ENCODE data around the gene RASL10B. TPM values are rescaled to one million over a fixed set of nuclear protein-coding genes. Genes with fewer than 3 reads are reported as not detected.

RASL10B gene
- total and polyA plus RNA-seq, 7 experiments from 2014 or later = 0.14 to 0.76 (median 0.37) TPM

DNA sequence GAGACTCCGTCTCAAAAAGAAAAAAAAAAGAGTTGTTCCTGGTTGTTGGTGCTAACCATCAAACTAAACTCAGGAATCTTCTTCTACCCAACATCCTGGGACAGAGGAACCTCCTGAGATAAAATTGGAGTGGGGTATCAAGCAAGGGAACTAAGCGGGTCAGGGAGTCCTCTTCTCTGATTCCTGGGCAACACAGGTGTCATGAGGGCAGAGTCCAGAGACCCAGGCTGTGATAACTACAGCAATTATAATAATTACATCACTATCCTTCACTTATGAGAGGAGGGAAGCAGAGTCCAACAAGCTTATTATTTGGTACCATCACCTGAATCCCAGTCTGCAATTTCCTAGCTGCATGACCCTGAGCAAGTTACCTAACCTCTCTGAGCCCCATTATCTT, 37.4 kb downstream of the RASL10B start:
- ChIA-PET POLR2A (interaction anchor here (0.9 to 1.1 kb wide), 2 partner anchors 39 to 41 kb away, joined by 3 to 4 read pairs; partner anchors contain the start of gene TAF15), CTCF (interaction anchor here (0.5 to 13.0 kb wide), 3 partner anchors 39 to 1593 kb away, joined by 3 to 222 read pairs (median 3); partner anchors contain the start of gene TAF15)
- no peak overlapping the region for H3K27ac ChIP-seq (ENCODE audit: low read depth, low read length)
- H3K9me3 Mint-ChIP-seq = no peaks in the 10 kb centered on the region
- DNase-seq (no peak), ATAC-seq (no peak)
- H3K4me3 ChIP-seq (ENCODE audit: low read length) = no peak overlapping the region
- H3K4me3 Mint-ChIP-seq = no peak overlapping the region
- intact Hi-C loops (cut with micrococcal nuclease) = no loop called here
- peaks cover 0 to 13% (median 10%) of the 10 kb centered on the region in 7 donors for H3K4me1 Mint-ChIP-seq
- H3K36me3 Mint-ChIP-seq = no peaks in the 10 kb centered on the region
- no peak overlapping the region for H3K27ac Mint-ChIP-seq
- H3K27me3 Mint-ChIP-seq = peaks cover 0 to 28% (median 0%) of the 10 kb centered on the region in 5 donors
- no peaks in the 10 kb centered on the region for H3K27me3 ChIP-seq (ENCODE audit: control insufficient read depth in 2 of 2, insufficient read depth in 2 of 2, low read length in 2 of 2)
- H3K4me1 ChIP-seq (ENCODE audit: control insufficient read depth in 2 of 2, insufficient read depth in 2 of 2, low read length in 2 of 2) = peaks cover 0 to 9% of the 10 kb centered on the region in 2 donors
- H3K9me3 ChIP-seq (ENCODE audit: control insufficient read depth in 2 of 3, low read length in 3 of 3) = no peaks in the 10 kb centered on the region
- no peaks in the 10 kb centered on the region for H3K36me3 ChIP-seq (ENCODE audit: control insufficient read depth in 2 of 3, insufficient read depth in 3 of 3, low read length in 3 of 3)

DNA sequence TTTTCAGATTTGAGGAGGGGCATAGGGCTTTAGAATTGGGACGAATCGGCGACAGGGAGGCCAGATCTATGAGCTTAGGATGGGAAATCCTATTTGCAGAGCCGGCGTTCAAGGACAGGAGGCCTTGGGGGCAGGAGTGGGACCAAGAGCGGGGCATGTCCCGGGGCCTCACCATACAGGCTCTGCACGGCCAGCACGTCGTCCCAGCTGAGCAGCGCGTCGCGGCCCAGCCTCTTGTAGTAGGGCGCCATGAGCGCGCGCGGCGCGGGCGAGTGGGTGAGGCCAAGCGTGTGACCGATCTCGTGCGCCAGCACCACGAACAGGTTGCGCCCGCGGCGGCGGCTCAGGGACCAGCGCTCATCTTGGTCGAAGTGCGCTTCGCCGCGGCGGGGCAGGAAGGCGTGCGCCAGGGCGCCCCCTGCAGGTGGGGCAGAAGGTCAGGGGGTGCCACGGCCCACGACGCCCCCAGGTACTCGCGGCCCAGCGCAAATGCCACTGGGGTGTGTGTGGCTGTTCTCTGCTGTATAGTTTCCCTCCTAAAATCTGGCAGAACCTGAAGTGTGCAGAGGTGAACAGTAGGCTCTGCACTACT, 38.6 kb downstream of the RASL10B start:
- H3K36me3 ChIP-seq (ENCODE audit: control insufficient read depth in 2 of 3, insufficient read depth in 3 of 3, low read length in 3 of 3) = no peaks in the 10 kb centered on the region
- no peaks in the 10 kb centered on the region for H3K27me3 ChIP-seq (ENCODE audit: control insufficient read depth in 2 of 2, insufficient read depth in 2 of 2, low read length in 2 of 2)
- POLR2A ChIA-PET = interaction anchor here (0.9 kb wide), 1 partner anchor 30 kb away, joined by 3 read pairs; no protein-coding TSS in a partner anchor
- H3K4me3 Mint-ChIP-seq = no peak overlapping the region
- H3K36me3 Mint-ChIP-seq = no peaks in the 10 kb centered on the region
- peaks cover 0 to 3% of the 10 kb centered on the region in 2 donors for H3K4me1 ChIP-seq (ENCODE audit: control insufficient read depth in 2 of 2, insufficient read depth in 2 of 2, low read length in 2 of 2)
- H3K27ac Mint-ChIP-seq = peak overlapping the region in 1 of 9 donors; percentile 41
- H3K4me3 ChIP-seq (ENCODE audit: low read length) = no peak overlapping the region
- peaks cover 0 to 8% (median 4%) of the 10 kb centered on the region in 7 donors for H3K4me1 Mint-ChIP-seq
- H3K27ac ChIP-seq (ENCODE audit: low read depth, low read length) = no peak overlapping the region
- peaks cover 0 to 28% (median 0%) of the 10 kb centered on the region in 5 donors for H3K27me3 Mint-ChIP-seq
- intact Hi-C loops (cut with micrococcal nuclease) = no loop called here
- DNase-seq = no peak
- CTCF ChIA-PET = interaction anchor here (0.7 to 13.0 kb wide), 2 partner anchors 38 to 81 kb away, joined by 3 to 222 read pairs; partner anchors contain the start of gene TAF15
- H3K9me3 ChIP-seq (ENCODE audit: control insufficient read depth in 2 of 3, low read length in 3 of 3) = no peaks in the 10 kb centered on the region
- no peaks in the 10 kb centered on the region for H3K9me3 Mint-ChIP-seq
- ATAC-seq = no peak

DNA sequence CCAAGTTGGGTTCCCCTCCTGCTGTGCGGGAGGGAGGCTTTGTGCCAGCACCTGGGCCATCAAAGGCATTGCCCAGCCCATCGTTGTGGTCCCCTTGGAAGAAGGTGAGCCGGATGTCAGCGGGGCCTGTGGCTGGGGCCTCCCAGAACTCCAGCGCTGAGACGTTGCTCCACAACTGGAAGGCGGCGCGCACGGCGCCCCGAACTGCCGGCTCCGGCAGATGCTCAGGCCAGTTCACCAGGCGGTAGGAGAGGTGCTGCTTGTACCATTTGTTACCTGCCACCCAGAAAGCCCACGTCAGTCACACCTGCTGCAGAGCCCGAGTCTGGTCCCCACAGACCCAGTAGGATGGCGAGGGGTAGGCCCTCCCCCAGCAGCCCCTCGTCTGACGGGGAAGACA, 41.7 kb downstream of the RASL10B start:
- peaks cover 0 to 24% (median 0%) of the 10 kb centered on the region in 5 donors for H3K27me3 Mint-ChIP-seq
- CTCF ChIA-PET = no interaction called here
- no peak overlapping the region for H3K27ac Mint-ChIP-seq

DNA sequence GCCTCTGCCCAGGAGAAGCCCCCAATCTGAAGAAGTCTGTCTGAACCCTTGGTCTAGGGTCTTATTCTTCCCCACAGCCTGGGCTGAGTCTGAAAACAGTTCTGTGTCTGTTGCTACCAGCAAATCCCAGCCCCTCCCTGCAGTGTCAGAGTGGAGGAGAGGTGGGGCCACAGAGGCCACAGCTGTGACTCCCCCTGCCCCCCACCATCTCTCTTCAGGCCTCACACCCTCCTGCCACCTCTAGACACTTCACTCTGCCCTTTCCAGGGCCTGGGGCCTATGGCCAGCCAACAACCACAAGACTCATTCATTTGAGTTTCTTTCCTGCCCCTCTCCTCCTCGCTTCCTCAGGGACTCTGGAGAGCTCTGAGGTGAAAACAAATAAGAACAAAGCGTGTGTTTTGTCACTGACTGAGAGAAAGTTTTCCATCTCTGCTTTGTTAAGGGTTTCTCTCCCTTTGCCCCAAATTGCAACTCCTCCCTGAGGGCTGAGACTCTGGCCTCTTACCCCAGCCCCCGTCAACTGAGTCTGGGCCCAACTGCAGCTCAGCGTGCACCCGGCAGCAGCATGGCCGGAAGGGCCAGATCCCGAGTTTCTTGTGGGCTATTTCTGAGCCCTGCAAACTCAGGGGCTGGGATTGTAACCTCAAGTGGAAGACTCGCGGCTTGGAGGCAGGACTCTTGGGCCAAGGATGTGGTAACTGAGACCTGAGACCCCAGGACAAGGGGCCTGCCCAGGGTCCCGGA, 42.4 kb downstream of the RASL10B start:
- peaks cover 0 to 7% (median 0%) of the 10 kb centered on the region in 5 donors for H3K36me3 Mint-ChIP-seq
- no peak overlapping the region for H3K27ac ChIP-seq (ENCODE audit: low read depth, low read length)
- no peak overlapping the region for H3K4me3 ChIP-seq (ENCODE audit: low read length)
- no peaks in the 10 kb centered on the region for H3K36me3 ChIP-seq (ENCODE audit: control insufficient read depth in 2 of 3, insufficient read depth in 3 of 3, low read length in 3 of 3)
- CTCF ChIA-PET = no interaction called here
- H3K9me3 ChIP-seq (ENCODE audit: control insufficient read depth in 2 of 3, low read length in 3 of 3) = no peaks in the 10 kb centered on the region
- peaks cover 0 to 27% (median 0%) of the 10 kb centered on the region in 5 donors for H3K27me3 Mint-ChIP-seq
- no peak for DNase-seq
- H3K4me1 Mint-ChIP-seq = peaks cover 0 to 5% (median 3%) of the 10 kb centered on the region in 7 donors
- intact Hi-C loops (cut with micrococcal nuclease) = no loop called here
- H3K4me3 Mint-ChIP-seq = no peak overlapping the region
- POLR2A ChIA-PET = no interaction called here
- no peaks in the 10 kb centered on the region for H3K4me1 ChIP-seq (ENCODE audit: control insufficient read depth in 2 of 2, insufficient read depth in 2 of 2, low read length in 2 of 2)
- peak overlapping the region in 5 of 9 donors; percentile 1 to 82 (median 39) for H3K27ac Mint-ChIP-seq
- no peak for ATAC-seq
- H3K27me3 ChIP-seq (ENCODE audit: control insufficient read depth in 2 of 2, insufficient read depth in 2 of 2, low read length in 2 of 2) = no peaks in the 10 kb centered on the region
- H3K9me3 Mint-ChIP-seq = no peaks in the 10 kb centered on the region

More for the DNA sequence above, 41.7 kb downstream of the RASL10B start:
- Histone ChIP-seq H3K4me1 (ENCODE audit: control insufficient read depth in 2 of 2, insufficient read depth in 2 of 2, low read length in 2 of 2) (no peaks in the 10 kb centered on the region), H3K9me3 (ENCODE audit: control insufficient read depth in 2 of 3, low read length in 3 of 3) (no peaks in the 10 kb centered on the region), H3K4me3 (ENCODE audit: low read length) (no peak overlapping the region), H3K27ac (ENCODE audit: low read depth, low read length) (no peak overlapping the region), H3K36me3 (ENCODE audit: control insufficient read depth in 2 of 3, insufficient read depth in 3 of 3, low read length in 3 of 3) (no peaks in the 10 kb centered on the region), H3K27me3 (ENCODE audit: control insufficient read depth in 2 of 2, insufficient read depth in 2 of 2, low read length in 2 of 2) (no peaks in the 10 kb centered on the region)
- POLR2A ChIA-PET = no interaction called here
- Mint-ChIP-seq H3K36me3 (peaks cover 0 to 7% (median 0%) of the 10 kb centered on the region in 5 donors), H3K9me3 (no peaks in the 10 kb centered on the region), H3K4me3 (no peak overlapping the region), H3K4me1 (peaks cover 0 to 5% (median 3%) of the 10 kb centered on the region in 7 donors)
- DNase-seq (no peak), ATAC-seq (no peak)
- intact Hi-C loops (cut with micrococcal nuclease) = no loop called here

DNA sequence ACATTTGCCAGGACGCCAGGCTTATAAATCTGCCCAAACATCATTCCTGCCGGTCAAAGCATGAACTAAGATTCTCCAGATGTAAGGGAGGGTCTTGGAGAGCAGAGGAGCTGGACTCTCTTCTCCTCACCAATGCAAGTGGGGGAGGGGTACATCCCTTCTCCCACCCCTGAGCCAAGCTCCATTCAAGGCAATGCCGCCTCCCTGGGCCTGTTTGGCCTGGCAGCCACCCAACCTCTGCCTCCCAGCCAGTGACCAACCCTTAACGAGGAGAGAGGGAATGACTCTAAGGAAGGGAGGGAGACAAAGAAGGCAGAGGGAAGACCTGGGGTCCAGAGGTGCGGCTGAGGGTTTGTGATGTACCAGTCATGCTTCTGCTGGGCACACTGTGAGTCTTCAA, 43.1 kb downstream of the RASL10B start:
- ATAC-seq (no peak), DNase-seq (no peak)
- Histone ChIP-seq H3K27ac (ENCODE audit: low read depth, low read length) (no peak overlapping the region), H3K4me3 (ENCODE audit: low read length) (no peak overlapping the region), H3K36me3 (ENCODE audit: control insufficient read depth in 2 of 3, insufficient read depth in 3 of 3, low read length in 3 of 3) (no peaks in the 10 kb centered on the region), H3K9me3 (ENCODE audit: control insufficient read depth in 2 of 3, low read length in 3 of 3) (no peaks in the 10 kb centered on the region), H3K27me3 (ENCODE audit: control insufficient read depth in 2 of 2, insufficient read depth in 2 of 2, low read length in 2 of 2) (no peaks in the 10 kb centered on the region), H3K4me1 (ENCODE audit: control insufficient read depth in 2 of 2, insufficient read depth in 2 of 2, low read length in 2 of 2) (no peaks in the 10 kb centered on the region)
- ChIA-PET CTCF (no interaction called here), POLR2A (interaction anchor here (2.7 kb wide), 1 partner anchor 34 kb away, joined by 6 read pairs; the partner anchor contains the start of gene TAF15)
- Mint-ChIP-seq H3K4me3 (no peak overlapping the region), H3K36me3 (peaks cover 0 to 7% (median 0%) of the 10 kb centered on the region in 5 donors), H3K4me1 (peaks cover 0 to 5% (median 3%) of the 10 kb centered on the region in 7 donors), H3K9me3 (no peaks in the 10 kb centered on the region), H3K27me3 (peaks cover 0 to 30% (median 0%) of the 10 kb centered on the region in 5 donors), H3K27ac (peak overlapping the region in 1 of 9 donors; percentile 67)
- intact Hi-C loops (cut with micrococcal nuclease) = no loop called here

DNA sequence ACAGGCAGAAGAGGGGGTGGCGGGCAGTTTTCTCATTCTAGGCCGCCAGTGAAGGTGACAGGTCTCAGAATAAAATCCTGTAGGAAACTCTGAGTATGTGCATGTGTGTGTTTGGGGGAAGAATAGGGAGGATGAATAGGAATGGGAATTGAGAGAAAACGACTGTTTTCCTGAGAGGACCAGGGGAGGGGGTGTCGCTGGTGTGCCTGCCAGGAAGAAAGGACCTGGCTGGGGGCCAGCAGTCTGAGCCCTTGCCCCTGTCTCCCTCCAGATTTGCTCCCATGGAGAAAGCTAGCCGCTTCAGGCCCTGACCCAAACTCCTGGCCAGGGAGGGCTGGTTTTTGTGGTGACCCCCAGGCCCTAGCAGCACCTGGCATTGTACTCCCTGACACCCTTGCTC, 43.6 kb downstream of the RASL10B start:
- no peaks in the 10 kb centered on the region for H3K27me3 ChIP-seq (ENCODE audit: control insufficient read depth in 2 of 2, insufficient read depth in 2 of 2, low read length in 2 of 2)
- no peak for DNase-seq
- peaks cover 0 to 7% (median 0%) of the 10 kb centered on the region in 5 donors for H3K36me3 Mint-ChIP-seq
- H3K27ac ChIP-seq (ENCODE audit: low read depth, low read length) = no peak overlapping the region
- H3K9me3 ChIP-seq (ENCODE audit: control insufficient read depth in 2 of 3, low read length in 3 of 3) = no peaks in the 10 kb centered on the region
- no peak overlapping the region for H3K4me3 ChIP-seq (ENCODE audit: low read length)
- H3K4me1 ChIP-seq (ENCODE audit: control insufficient read depth in 2 of 2, insufficient read depth in 2 of 2, low read length in 2 of 2) = no peaks in the 10 kb centered on the region
- no peak for ATAC-seq
- no peak overlapping the region for H3K4me3 Mint-ChIP-seq
- ChIA-PET CTCF (interaction anchor here (1.2 kb wide), 1 partner anchor 11 kb away, joined by 6 read pairs; no protein-coding TSS in a partner anchor), POLR2A (interaction anchor here (2.7 kb wide), 1 partner anchor 34 kb away, joined by 6 read pairs; the partner anchor contains the start of gene TAF15)
- intact Hi-C loops (cut with micrococcal nuclease) = no loop called here
- no peaks in the 10 kb centered on the region for H3K36me3 ChIP-seq (ENCODE audit: control insufficient read depth in 2 of 3, insufficient read depth in 3 of 3, low read length in 3 of 3)
- H3K27ac Mint-ChIP-seq = no peak overlapping the region
- H3K27me3 Mint-ChIP-seq = peaks cover 0 to 31% (median 0%) of the 10 kb centered on the region in 5 donors
- H3K9me3 Mint-ChIP-seq = no peaks in the 10 kb centered on the region
- H3K4me1 Mint-ChIP-seq = peaks cover 0 to 5% (median 3%) of the 10 kb centered on the region in 7 donors

Measured in naive thymus-derived CD4-positive, alpha-beta T cell (primary cell).